ENCODE measurements around the gene CMC2. TPM values are rescaled to one million over a fixed set of nuclear protein-coding genes. Genes with fewer than 3 reads are reported as not detected.

Gene CMC2
- polyA plus RNA-seq (ENCODE audit: insufficient read length in 3 of 3), result 10 to 100 TPM; 54.9 to 76.0 (median 68.1) TPM
- long read RNA-seq, donor 1, full-length matches to known transcripts, result 25 of 25 reads
- long read RNA-seq, donor 1, partial matches to known transcripts, result 0 of 25 reads
- long read RNA-seq, donor 1, other reads (novel, unspliced or antisense), result 0 of 25 reads
- long read RNA-seq, donor 2, full-length matches to known transcripts, result 26 of 26 reads
- long read RNA-seq, donor 2, partial matches to known transcripts, result 0 of 26 reads
- long read RNA-seq, donor 2, other reads (novel, unspliced or antisense), result 0 of 26 reads
- long read RNA-seq, donor 3, full-length matches to known transcripts, result 51 of 62 reads
- long read RNA-seq, donor 3, partial matches to known transcripts, result 0 of 62 reads
- long read RNA-seq, donor 3, other reads (novel, unspliced or antisense), result 11 of 62 reads
- long read RNA-seq, donor 4, full-length matches to known transcripts, result 19 of 28 reads
- long read RNA-seq, donor 4, partial matches to known transcripts, result 0 of 28 reads
- long read RNA-seq, donor 4, other reads (novel, unspliced or antisense), result 9 of 28 reads
- long read RNA-seq, donor 5, result 0 reads
- long read RNA-seq, donor 6, full-length matches to known transcripts, result 29 of 41 reads
- long read RNA-seq, donor 6, partial matches to known transcripts, result 7 of 41 reads
- long read RNA-seq, donor 6, other reads (novel, unspliced or antisense), result 5 of 41 reads
- long read RNA-seq, donor 7, full-length matches to known transcripts, result 33 of 47 reads
- long read RNA-seq, donor 7, partial matches to known transcripts, result 0 of 47 reads
- long read RNA-seq, donor 7, other reads (novel, unspliced or antisense), result 14 of 47 reads
- long read RNA-seq, donor 8, result 0 reads
- long read RNA-seq, donor 9, full-length matches to known transcripts, result 35 of 43 reads
- long read RNA-seq, donor 9, partial matches to known transcripts, result 0 of 43 reads
- long read RNA-seq, donor 9, other reads (novel, unspliced or antisense), result 8 of 43 reads
- long read RNA-seq, donor 10, full-length matches to known transcripts, result 35 of 42 reads
- long read RNA-seq, donor 10, partial matches to known transcripts, result 0 of 42 reads
- long read RNA-seq, donor 10, other reads (novel, unspliced or antisense), result 7 of 42 reads
- long read RNA-seq, donor 11, full-length matches to known transcripts, result 26 of 37 reads
- long read RNA-seq, donor 11, partial matches to known transcripts, result 5 of 37 reads
- long read RNA-seq, donor 11, other reads (novel, unspliced or antisense), result 6 of 37 reads
- long read RNA-seq, donor 12, full-length matches to known transcripts, result 11 of 11 reads
- long read RNA-seq, donor 12, partial matches to known transcripts, result 0 of 11 reads
- long read RNA-seq, donor 12, other reads (novel, unspliced or antisense), result 0 of 11 reads
- long read RNA-seq, donor 13, result 0 reads
- long read RNA-seq, donor 14, full-length matches to known transcripts, result 30 of 39 reads
- long read RNA-seq, donor 14, partial matches to known transcripts, result 0 of 39 reads
- long read RNA-seq, donor 14, other reads (novel, unspliced or antisense), result 9 of 39 reads
- long read RNA-seq, donor 15, full-length matches to known transcripts, result 13 of 13 reads
- long read RNA-seq, donor 15, partial matches to known transcripts, result 0 of 13 reads
- long read RNA-seq, donor 15, other reads (novel, unspliced or antisense), result 0 of 13 reads
- long read RNA-seq, donor 16, full-length matches to known transcripts, result 73 of 99 reads
- long read RNA-seq, donor 16, partial matches to known transcripts, result 0 of 99 reads
- long read RNA-seq, donor 16, other reads (novel, unspliced or antisense), result 26 of 99 reads

DNA sequence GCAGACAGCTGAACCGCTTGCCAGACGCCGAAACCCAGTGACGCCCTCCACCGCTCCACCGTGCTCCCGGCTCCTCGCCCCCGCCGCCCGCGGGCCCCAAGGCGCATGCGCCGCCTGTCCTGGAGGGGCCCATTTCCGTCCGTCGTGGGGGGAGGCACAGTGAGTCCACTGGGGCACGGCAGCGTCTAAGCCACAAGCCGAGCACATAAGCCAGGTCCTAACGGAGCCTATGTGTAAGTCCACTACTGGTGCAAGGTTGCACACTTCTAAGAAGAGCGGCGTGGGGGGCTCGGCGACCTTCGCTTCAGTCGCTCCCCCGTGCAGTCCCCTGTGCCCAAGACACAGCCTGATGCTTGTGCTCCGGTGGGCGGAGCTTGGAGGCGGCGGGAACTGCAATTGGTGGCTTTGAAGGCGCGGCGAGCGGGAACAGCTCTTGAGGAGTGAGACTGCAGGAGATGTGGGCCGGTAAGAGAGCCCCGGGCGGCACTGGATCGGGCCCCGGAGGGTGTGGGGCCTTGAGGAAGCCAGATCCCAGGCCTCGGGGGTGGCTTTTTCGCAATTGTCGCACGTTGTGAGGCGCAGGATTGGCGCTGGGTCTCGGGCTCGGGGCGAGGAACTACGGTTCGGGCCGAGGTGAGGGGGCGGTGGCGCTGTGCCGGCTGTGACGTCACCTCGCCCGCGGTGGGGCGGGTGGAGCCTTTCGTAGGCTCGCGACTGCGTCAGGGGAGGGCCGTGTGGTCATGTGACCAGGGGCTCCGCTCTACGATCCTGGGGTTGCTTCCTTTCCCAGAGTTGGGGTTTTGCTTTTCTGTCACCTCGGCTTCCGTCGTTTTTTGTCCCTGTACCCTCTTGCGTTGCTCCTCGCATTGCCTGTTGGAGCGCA lies at the start of gene CMC2, which contains the start of gene CENPN:
TSS of gene CMC2 (minus strand) at position 73 of the 883 bp plus-strand sequence. CDS start 9,491 bp downstream, outside the sequence.
TSS of gene CENPN (plus strand) at position 402 of the 883 bp plus-strand sequence. CDS start 4,726 bp downstream, outside the sequence.
- peak; percentile 96 to 99 (median 98) for DNase-seq (ENCODE audit: extremely low read depth in 1 of 11, low read depth in 9 of 11, low spot score in 4 of 11)

DNA sequence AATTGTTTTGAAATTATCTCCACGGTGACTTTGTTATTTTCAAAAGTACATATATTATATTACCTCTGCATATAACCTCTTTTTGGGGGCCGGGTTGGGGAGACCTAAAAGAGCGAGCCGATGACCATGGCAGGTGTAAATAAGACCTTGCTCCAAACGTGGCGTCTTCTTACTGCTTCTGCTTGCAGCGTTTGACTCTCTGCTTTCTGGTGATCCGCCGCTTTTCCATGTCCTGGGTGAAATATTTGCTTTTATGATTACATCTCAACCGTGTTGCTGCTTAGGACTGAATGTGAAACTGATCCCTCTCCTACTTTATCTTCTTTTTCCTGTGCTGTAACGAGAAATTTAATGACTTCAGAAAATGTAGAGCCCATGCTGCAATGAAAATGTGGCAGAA lies 47.1 kb upstream of the CMC2 start:
- no peak for DNase-seq (ENCODE audit: extremely low read depth in 1 of 11, low read depth in 9 of 11, low spot score in 4 of 11)

DNA sequence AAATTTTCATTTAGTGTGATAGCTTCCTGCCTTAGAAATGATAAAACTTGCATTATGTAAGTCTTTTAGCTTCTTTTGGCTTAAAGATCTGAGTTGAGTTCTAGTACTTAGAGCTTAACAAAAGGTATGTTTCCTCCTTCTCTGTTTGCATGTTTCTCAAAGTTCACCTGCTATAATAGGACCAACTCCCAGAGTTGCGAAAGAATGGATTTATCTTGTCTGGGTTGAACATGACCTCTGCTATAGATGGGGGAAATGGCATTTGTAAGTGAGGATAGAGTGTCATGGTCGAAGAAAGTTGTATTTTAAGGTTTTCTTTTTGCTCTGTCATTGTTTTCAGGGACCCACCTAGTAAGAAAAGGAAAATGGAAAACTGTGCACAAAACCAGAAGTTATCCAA lies 36.1 kb upstream of the CMC2 start:
- DNase-seq (ENCODE audit: extremely low read depth in 1 of 11, low read depth in 9 of 11, low spot score in 4 of 11), result no peak

DNA sequence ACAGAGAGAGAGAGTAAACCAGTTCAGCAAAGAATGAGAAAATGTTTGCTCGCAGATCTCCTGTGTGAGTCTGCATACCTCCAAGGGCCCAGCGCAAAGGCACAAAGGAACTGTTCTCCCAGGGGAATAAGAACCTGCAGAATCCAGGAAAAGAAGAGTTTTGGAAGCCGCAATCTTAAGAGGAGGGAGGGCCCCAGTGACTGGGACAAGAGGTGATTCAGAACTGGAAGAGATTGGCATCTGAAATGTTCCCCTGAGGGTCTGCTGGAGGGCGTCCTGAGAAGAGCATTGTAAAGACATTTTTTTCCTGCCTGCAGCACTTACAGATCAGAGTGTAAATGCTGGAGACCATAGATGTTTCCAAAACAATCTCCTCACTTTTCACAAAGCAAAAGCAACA lies 35.0 kb upstream of the CMC2 start:
- DNase-seq (ENCODE audit: extremely low read depth in 1 of 11, low read depth in 9 of 11, low spot score in 4 of 11), result no peak

DNA sequence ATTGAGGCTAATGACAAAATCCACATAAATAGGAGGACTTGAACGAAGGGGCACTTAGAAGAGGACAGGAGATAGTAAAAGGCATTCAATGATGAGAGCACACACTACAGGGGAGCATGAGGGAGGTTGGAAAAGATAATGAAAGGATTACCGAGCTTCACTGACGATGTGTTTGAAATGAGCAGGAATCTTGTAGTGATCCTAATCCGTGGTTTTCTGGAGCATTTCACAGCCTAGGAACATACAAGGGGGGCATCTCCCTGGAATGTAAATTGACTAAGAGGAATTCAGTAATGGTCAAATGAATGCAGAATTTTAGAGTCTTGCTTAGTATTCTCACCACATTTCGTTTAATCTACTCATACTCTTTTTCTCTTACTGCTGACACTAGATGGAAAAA lies 34.2 kb upstream of the CMC2 start:
- no peak for DNase-seq (ENCODE audit: extremely low read depth in 1 of 11, low read depth in 9 of 11, low spot score in 4 of 11)

DNA sequence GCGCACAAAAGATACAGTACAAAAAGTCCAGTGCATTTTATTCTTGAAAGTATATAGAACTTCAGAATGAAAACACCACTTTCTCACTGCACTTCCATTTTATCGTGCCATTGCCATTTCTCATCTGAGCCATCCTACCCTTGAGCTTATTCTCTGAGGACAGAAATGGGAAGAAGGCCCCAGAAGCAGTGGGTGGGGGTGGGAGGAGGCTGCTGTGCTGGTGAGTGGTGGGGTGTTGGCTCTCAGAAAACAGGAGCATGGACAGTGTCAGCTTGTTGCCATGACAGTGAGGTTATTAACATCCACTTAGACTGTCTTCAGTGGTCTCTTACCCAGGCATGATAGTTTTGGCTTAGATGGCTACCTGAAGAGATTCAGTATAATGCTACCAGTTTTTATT lies 33.4 kb upstream of the CMC2 start:
- no peak for DNase-seq (ENCODE audit: extremely low read depth in 1 of 11, low read depth in 9 of 11, low spot score in 4 of 11)

DNA sequence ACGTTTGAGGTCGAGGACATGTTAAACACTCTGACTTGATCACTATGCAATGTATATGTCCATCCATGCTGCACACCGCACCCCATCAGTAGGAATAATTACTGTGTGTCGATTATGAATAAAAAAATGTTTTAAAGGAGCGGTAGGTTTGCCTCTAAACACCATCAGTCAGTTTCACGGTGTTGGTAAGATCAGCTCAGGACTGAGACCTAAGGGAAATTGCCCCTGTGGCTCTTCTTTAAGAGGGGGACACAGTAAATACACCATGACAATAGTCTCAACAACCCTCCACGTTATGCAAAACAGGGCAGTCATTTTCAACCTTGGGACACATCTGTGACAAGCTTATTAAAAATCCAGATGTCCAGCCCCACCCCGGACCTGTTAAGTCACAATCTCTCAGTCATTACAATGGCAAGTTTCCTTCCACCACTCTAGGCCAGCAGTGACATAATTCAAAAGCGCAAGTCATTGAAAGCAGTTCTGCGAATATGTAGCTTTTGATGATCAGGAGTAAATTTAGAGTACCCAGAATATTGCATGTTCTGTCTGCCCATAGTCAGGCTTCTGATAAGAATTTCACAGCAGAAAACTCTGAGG lies 30.2 kb upstream of the CMC2 start:
- DNase-seq (ENCODE audit: extremely low read depth in 1 of 11, low read depth in 9 of 11, low spot score in 4 of 11), result no peak

DNA sequence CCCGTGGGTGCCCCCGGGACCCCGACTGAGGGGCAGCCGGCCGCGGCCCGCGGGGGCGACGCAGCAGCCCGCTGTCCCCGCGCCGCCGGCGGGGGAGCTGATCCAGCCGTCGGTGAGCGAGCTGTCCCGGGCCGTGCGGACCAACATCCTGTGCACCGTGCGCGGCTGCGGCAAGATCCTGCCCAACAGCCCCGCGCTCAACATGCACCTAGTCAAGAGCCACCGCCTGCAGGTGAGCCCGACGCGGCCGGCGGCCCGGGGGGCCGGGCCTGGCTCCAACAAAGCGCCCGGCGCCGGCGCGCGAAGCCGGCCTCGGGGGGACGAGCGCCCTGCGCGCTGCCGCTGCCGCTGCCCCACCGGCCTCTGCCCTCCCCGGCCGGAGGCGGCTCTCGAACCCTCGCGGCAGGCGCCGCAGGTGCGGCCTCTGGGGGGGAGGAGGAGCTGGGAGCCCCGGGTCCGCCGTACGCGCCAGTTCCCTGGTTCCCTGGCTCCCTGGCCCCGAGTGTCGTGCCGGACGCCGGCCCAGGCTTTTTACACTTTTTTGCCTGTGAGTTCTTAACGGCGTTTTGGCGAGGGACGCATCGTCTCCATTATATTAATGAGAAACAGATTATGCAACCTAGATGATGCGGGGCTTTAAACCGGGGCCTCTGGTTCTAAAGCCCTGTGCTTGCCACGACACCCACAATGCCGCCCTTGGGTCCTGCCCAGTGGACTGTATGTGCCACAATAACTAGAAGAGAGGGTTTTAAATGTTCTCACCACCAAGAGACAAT lies 29.5 kb upstream of the CMC2 start:
- DNase-seq (ENCODE audit: extremely low read depth in 1 of 11, low read depth in 9 of 11, low spot score in 4 of 11), result peak in 7 of 11 donors; percentile 4 to 34 (median 26)

DNA sequence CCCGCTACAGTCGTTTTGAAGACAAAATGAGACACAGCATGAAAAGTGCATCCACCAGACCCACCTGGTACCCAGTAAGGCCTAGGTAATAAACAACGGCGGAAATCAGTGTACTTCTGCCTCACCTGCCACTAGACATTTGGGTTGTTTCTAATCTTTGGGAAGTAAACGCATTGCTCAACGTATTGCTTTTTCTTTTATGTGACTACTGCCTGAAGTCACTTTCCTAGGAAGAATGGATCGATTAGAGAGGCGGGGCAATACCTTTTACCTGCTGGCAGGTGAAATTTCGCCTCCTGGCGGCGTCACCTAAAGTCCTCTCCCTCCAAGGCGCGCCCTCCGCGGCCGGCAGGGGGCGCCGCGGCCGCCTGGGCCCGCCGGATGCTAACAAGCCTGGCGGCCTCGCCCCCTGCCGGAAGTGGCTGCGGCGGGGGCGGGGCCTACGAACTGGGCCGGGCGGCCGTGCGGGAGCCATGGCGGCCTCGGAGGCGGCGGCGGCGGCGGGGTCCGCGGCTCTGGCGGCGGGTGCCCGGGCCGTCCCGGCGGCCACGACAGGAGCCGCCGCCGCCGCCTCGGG lies 28.8 kb upstream of the CMC2 start, which contains the start of gene ATMIN:
TSS of gene ATMIN (plus strand) at position 445 of the 577 bp plus-strand sequence. CDS start at position 474, 29 bp downstream.
- peak; percentile 44 to 89 (median 79) for DNase-seq (ENCODE audit: extremely low read depth in 1 of 11, low read depth in 9 of 11, low spot score in 4 of 11)

DNA sequence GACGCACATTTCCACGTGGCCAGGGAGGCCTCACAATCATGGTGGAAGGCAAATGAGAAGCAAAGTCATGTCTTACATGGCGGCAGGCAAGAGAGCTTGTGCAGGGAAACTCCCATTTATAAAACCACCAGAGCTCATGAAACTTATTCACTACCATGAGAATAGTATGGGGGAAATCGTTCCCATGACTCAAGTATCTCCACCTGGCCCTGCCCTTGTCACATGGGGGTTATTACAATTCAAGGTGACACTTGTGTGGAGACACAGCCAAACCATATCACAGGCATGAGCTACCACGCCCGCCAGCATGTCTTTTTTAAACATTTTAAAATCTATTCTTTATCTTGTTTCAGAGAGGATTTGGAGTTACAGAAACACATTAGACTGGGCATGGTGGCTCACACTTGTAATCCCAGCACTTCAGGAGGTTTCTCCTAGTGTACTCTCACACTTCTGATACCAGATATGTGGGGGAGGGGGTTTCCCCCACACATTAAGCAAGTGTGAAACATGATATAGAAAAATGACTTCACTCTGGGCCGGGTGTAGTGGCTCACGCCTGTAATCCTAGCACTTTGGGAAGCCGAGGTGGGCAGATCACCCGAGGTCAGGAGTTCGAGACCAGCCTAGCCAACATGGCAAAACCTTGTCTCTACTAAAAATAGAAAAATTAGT lies 23.4 kb upstream of the CMC2 start:
- DNase-seq (ENCODE audit: extremely low read depth in 1 of 11, low read depth in 9 of 11, low spot score in 4 of 11), result no peak

DNA sequence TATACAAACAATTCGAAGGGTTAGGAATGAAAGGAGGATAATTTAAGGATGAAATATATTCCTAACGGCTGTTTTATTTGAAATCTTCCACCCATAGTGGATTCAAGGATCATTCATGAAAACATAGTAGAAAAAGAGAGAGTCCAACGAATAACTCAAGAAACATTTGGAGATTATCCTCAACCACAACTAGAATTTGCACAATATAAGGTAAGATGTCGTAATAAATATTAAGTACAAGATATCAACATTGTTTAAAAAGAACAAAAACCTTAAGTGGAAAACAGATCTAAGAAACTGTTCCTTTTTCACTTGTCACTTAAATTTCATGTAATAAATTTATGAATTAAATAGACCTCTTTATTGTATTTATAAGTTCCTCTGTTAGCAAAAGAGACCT lies 19.7 kb upstream of the CMC2 start:
- no peak for DNase-seq (ENCODE audit: extremely low read depth in 1 of 11, low read depth in 9 of 11, low spot score in 4 of 11)

DNA sequence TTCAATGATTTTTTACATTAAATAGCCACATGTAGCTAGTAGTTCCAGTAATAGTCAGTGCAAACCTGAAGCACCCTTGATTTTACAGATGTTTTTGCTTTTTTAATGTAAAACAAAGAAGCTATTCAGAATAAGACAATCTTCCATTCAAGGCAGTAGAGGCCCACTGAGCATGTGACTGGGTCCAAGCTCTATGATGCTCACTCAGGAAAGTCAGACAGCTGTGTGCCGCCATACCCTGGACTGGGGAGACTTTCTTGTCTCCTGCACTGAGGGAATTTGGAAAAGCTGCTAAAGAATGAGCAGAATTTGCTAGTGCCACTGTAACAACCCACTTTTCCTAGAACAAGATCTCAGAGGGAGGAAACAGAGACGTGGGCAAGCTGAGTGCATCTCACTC lies 11.8 kb upstream of the CMC2 start:
- no peak for DNase-seq (ENCODE audit: extremely low read depth in 1 of 11, low read depth in 9 of 11, low spot score in 4 of 11)

DNA sequence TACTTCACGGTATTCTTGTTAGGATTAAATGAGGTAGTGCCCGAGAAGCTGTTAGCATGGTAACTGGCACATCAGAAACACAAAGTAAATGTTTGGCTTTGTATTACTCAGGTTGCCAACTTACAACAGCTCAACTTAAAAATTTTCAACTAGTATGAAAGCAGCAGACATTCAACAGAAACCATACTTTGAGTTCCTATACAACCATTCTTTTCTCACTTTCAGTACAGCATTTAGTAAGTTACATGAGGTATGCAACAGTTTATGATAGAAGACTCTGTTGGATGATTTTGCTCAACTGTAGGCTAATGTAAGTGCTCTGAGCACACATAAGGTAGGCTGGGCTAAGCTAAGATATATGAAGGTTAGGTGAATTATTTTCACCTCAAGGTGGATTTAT lies 8.0 kb upstream of the CMC2 start:
- no peak for DNase-seq (ENCODE audit: extremely low read depth in 1 of 11, low read depth in 9 of 11, low spot score in 4 of 11)

DNA sequence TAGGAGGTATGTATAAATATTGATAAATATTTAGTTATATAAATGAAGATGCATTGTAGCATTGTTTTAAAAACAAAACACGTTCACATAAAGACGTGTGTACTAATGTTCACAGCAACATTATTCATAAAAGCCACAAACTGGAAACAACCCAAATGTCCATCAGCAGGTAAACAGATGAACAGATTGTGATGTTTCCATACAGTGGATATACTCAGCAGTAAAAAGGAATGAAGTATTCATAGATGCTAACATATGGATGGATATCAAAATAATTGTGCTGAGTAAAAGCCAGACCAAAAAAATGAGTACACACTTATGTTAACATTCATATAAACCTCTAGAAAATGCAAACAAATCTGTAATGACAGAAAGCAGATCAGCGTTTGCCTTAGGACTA lies 6.3 kb upstream of the CMC2 start:
- DNase-seq (ENCODE audit: extremely low read depth in 1 of 11, low read depth in 9 of 11, low spot score in 4 of 11), result no peak

DNA sequence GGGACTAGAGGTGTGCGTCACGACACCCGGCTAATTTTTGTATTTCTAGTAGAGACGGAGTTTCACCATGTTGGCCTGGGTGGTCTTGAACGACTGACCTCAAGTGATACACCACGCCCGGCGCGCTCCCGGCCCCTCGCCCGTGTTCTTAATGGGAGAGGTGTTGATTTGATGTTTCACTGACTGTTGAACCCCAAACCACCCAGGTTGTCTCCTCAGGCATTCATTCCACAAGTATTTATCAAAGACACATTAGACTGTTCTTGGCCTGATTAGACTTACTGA lies 1.8 kb upstream of the CMC2 start:
- no peak for DNase-seq (ENCODE audit: extremely low read depth in 1 of 11, low read depth in 9 of 11, low spot score in 4 of 11)
